ENCODE data around the gene INPP5A.

DNA sequence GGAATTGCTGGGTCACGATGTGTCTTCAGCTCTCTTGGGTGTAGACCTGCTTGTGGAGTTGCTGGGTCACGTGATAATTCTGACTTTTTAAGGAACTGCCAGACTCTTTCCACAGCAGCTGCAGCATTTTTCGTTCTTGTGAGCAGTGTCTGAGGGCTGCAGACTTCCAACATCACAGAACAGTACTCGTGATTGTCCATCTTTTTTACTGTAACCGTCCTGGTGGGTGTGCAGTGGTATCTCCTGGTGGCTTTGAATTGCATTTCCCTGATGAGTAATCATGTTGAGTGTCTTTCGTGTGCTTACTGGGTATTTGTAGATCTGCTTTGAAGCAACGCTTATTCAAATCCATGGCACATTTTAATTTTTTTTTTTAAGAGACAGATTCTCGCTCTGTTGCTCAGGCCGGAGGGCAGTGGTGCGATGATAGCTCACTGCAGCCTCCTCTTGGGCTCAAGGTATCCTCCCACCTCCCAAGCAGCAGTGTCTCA, 22.7 kb downstream of the INPP5A start:
- TF ChIP-seq YY1 (IDR thresholded peaks at IDR 0.05; ENCODE audit: insufficient read depth, insufficient read length): no peak
- TF ChIP-seq ZNF274 (IDR thresholded peaks at IDR 0.05; ENCODE audit: low read depth, low read length): no peak
- TF ChIP-seq SUZ12 (IDR thresholded peaks at IDR 0.05; ENCODE audit: extremely low read depth, insufficient read depth, insufficient read length): no peak
